Measurements from ENCODE around the gene SEZ6L.

The SEZ6L gene

DNA sequence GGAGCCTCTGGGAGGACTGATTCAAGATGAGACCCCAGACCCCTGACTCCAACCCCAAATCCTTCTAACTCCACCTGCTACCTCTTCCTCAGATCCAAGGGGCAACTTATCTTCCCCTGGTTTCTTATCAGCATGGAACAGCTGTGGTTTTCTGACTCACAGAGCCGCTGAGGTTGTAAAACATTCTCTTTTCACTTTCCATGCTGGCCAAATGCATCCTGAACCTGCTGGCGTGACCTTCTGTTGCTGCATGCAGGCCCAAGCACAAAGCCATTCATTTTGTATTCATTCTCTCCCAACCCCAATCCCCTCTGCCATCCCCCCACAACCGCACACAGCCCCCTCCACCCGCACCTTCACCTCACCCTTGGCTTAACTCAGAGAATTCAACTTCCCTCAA is 70.3 kb downstream of the SEZ6L start:
- Histone ChIP-seq H3K4me1 (ENCODE audit: control insufficient read depth, insufficient read depth, low read length) (no peaks in the 10 kb centered on the region), H3K27ac (ENCODE audit: low read length) (no peak overlapping the region), H3K4me3 (ENCODE audit: low read length) (no peak overlapping the region), H3K27me3 (ENCODE audit: control insufficient read depth, insufficient read depth, low read length) (no peaks in the 10 kb centered on the region), H3K9me3 (ENCODE audit: control insufficient read depth, insufficient read depth, low read length) (no peaks in the 10 kb centered on the region), H3K36me3 (ENCODE audit: control insufficient read depth, insufficient read depth, low read length) (no peaks in the 10 kb centered on the region)
- no peak for DNase-seq (ENCODE audit: low read depth, low spot score)
- WGBS (ENCODE audit: insufficient coverage, insufficient read length), result no CpG with 5 or more reads among the region's 4 CpGs

DNA sequence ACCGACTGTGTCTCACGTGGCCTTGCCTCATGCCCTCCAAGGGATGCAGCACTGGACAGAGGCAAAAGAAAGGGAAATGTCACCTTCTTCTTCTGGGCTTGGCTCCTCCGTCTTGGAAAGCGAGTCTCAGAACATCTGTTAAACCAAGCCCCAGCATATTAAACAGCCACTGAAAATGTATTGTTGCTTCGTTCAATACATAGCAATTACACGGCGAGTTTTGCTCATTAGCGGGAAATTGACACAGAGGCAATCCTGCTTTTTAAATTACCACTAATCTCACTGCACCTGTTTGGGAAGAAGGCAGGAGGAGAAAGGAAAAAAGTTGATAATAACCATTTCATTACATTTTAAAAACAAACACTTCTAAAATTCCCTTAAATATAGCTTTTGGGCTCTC is 72.1 kb downstream of the SEZ6L start:
- H3K27me3 ChIP-seq (ENCODE audit: control insufficient read depth, insufficient read depth, low read length), result no peaks in the 10 kb centered on the region
- H3K9me3 ChIP-seq (ENCODE audit: control insufficient read depth, insufficient read depth, low read length), result no peaks in the 10 kb centered on the region
- no peak overlapping the region for H3K27ac ChIP-seq (ENCODE audit: low read length)
- no peak overlapping the region for H3K4me3 ChIP-seq (ENCODE audit: low read length)
- H3K4me1 ChIP-seq (ENCODE audit: control insufficient read depth, insufficient read depth, low read length), result no peaks in the 10 kb centered on the region
- H3K36me3 ChIP-seq (ENCODE audit: control insufficient read depth, insufficient read depth, low read length), result no peaks in the 10 kb centered on the region
- no CpG with 5 or more reads among the region's 8 CpGs for WGBS (ENCODE audit: insufficient coverage, insufficient read length)
- DNase-seq (ENCODE audit: low read depth, low spot score), result no peak

GRCh38 chr22:26245001-26245400 is 75.7 kb downstream of the SEZ6L start:
- Histone ChIP-seq H3K9me3 (ENCODE audit: control insufficient read depth, insufficient read depth, low read length) (no peaks in the 10 kb centered on the region), H3K4me1 (ENCODE audit: control insufficient read depth, insufficient read depth, low read length) (no peaks in the 10 kb centered on the region), H3K36me3 (ENCODE audit: control insufficient read depth, insufficient read depth, low read length) (no peaks in the 10 kb centered on the region), H3K4me3 (ENCODE audit: low read length) (no peak overlapping the region), H3K27ac (ENCODE audit: low read length) (no peak overlapping the region), H3K27me3 (ENCODE audit: control insufficient read depth, insufficient read depth, low read length) (no peaks in the 10 kb centered on the region)
- WGBS (ENCODE audit: insufficient coverage, insufficient read length), result no CpG with 5 or more reads among the region's 7 CpGs
- no peak for DNase-seq (ENCODE audit: low read depth, low spot score)

GRCh38 chr22:26246552-26246951 is 77.3 kb downstream of the SEZ6L start:
- no CpG with 5 or more reads among the region's 7 CpGs for WGBS (ENCODE audit: insufficient coverage, insufficient read length)
- no peaks in the 10 kb centered on the region for H3K36me3 ChIP-seq (ENCODE audit: control insufficient read depth, insufficient read depth, low read length)
- no peaks in the 10 kb centered on the region for H3K27me3 ChIP-seq (ENCODE audit: control insufficient read depth, insufficient read depth, low read length)
- no peaks in the 10 kb centered on the region for H3K4me1 ChIP-seq (ENCODE audit: control insufficient read depth, insufficient read depth, low read length)
- H3K4me3 ChIP-seq (ENCODE audit: low read length), result no peak overlapping the region
- no peak overlapping the region for H3K27ac ChIP-seq (ENCODE audit: low read length)
- H3K9me3 ChIP-seq (ENCODE audit: control insufficient read depth, insufficient read depth, low read length), result no peaks in the 10 kb centered on the region
- DNase-seq (ENCODE audit: low read depth, low spot score), result no peak

- no peak for DNase-seq (ENCODE audit: low read depth, low spot score)
- no peaks in the 10 kb centered on the region for H3K36me3 ChIP-seq (ENCODE audit: control insufficient read depth, insufficient read depth, low read length)
- WGBS (ENCODE audit: insufficient coverage, insufficient read length), result no CpG with 5 or more reads among the region's 5 CpGs
- H3K27me3 ChIP-seq (ENCODE audit: control insufficient read depth, insufficient read depth, low read length), result no peaks in the 10 kb centered on the region
- no peak overlapping the region for H3K4me3 ChIP-seq (ENCODE audit: low read length)
- H3K4me1 ChIP-seq (ENCODE audit: control insufficient read depth, insufficient read depth, low read length), result no peaks in the 10 kb centered on the region
- no peaks in the 10 kb centered on the region for H3K9me3 ChIP-seq (ENCODE audit: control insufficient read depth, insufficient read depth, low read length)
- no peak overlapping the region for H3K27ac ChIP-seq (ENCODE audit: low read length)
Observed at GRCh38 chr22:26251869-26252268, 82.6 kb downstream of the SEZ6L start.

DNA sequence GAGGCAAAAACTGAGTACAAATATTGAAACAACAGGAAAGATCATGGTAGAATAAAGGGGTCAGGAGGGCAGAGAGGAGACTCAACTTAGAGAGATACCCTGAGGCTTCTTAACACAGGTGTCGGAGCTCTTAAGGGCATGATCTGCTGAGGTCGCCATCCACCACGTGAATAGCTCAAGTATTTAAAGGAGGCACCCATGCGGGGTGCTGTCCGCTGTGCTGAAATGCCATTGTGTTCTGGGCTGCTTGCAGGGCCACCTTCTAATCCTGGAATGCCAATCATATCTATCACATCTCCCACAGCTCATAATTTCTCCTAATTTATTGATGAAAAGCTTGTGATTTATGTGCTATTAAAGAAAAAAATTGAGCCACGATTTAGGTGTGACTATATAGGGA is 90.2 kb downstream of the SEZ6L start:
- H3K4me3 ChIP-seq (ENCODE audit: low read length), result no peak overlapping the region
- no peaks in the 10 kb centered on the region for H3K27me3 ChIP-seq (ENCODE audit: control insufficient read depth, insufficient read depth, low read length)
- no peaks in the 10 kb centered on the region for H3K9me3 ChIP-seq (ENCODE audit: control insufficient read depth, insufficient read depth, low read length)
- no peaks in the 10 kb centered on the region for H3K36me3 ChIP-seq (ENCODE audit: control insufficient read depth, insufficient read depth, low read length)
- DNase-seq (ENCODE audit: low read depth, low spot score), result peak; percentile 58
- H3K4me1 ChIP-seq (ENCODE audit: control insufficient read depth, insufficient read depth, low read length), result no peaks in the 10 kb centered on the region; the same call in 1 of the 2 replicates
- H3K27ac ChIP-seq (ENCODE audit: low read length), result no peak overlapping the region
- WGBS (ENCODE audit: insufficient coverage, insufficient read length), result no CpG with 5 or more reads among the region's 6 CpGs

- no peak for DNase-seq (ENCODE audit: low read depth, low spot score)
- Histone ChIP-seq H3K27ac (ENCODE audit: low read length) (no peak overlapping the region), H3K36me3 (ENCODE audit: control insufficient read depth, insufficient read depth, low read length) (no peaks in the 10 kb centered on the region), H3K4me3 (ENCODE audit: low read length) (no peak overlapping the region), H3K27me3 (ENCODE audit: control insufficient read depth, insufficient read depth, low read length) (no peaks in the 10 kb centered on the region), H3K4me1 (ENCODE audit: control insufficient read depth, insufficient read depth, low read length) (no peaks in the 10 kb centered on the region; the same call in 1 of the 2 replicates), H3K9me3 (ENCODE audit: control insufficient read depth, insufficient read depth, low read length) (no peaks in the 10 kb centered on the region)
- WGBS (ENCODE audit: insufficient coverage, insufficient read length), result no CpG with 5 or more reads among the region's 1 CpG
Observed at GRCh38 chr22:26264162-26264561, 94.9 kb downstream of the SEZ6L start.

DNA sequence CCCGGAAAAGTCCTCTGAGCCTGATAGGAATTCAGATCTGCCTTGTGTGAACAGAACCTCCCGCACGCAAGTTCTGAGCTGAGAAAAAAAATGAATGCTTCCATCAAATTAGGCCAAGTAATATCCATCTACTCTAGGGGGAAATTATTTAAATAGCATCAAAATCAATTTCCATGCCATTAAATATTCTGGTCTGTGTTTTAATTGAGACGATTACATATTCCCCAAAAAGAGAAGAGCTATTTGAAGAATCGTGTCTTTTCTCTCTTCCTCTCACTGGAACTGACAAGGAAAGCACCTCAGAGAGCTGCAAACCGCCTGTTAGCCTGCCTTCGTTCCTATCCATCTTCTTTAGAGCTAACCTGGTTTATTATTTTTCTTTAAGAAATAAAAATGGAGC is 96.0 kb downstream of the SEZ6L start:
- no CpG with 5 or more reads among the region's 7 CpGs for WGBS (ENCODE audit: insufficient coverage, insufficient read length)
- Histone ChIP-seq H3K27me3 (ENCODE audit: control insufficient read depth, insufficient read depth, low read length) (no peaks in the 10 kb centered on the region), H3K27ac (ENCODE audit: low read length) (no peak overlapping the region), H3K4me1 (ENCODE audit: control insufficient read depth, insufficient read depth, low read length) (no peaks in the 10 kb centered on the region; the same call in 1 of the 2 replicates), H3K4me3 (ENCODE audit: low read length) (no peak overlapping the region), H3K9me3 (ENCODE audit: control insufficient read depth, insufficient read depth, low read length) (no peaks in the 10 kb centered on the region), H3K36me3 (ENCODE audit: control insufficient read depth, insufficient read depth, low read length) (no peaks in the 10 kb centered on the region)
- DNase-seq (ENCODE audit: low read depth, low spot score), result no peak

GRCh38 chr22:26265909-26266308 is 96.6 kb downstream of the SEZ6L start:
- H3K27ac ChIP-seq (ENCODE audit: low read length), result no peak overlapping the region
- no peaks in the 10 kb centered on the region for H3K9me3 ChIP-seq (ENCODE audit: control insufficient read depth, insufficient read depth, low read length)
- no peak overlapping the region for H3K4me3 ChIP-seq (ENCODE audit: low read length)
- H3K27me3 ChIP-seq (ENCODE audit: control insufficient read depth, insufficient read depth, low read length), result no peaks in the 10 kb centered on the region
- H3K4me1 ChIP-seq (ENCODE audit: control insufficient read depth, insufficient read depth, low read length), result no peaks in the 10 kb centered on the region; the same call in 1 of the 2 replicates
- WGBS (ENCODE audit: insufficient coverage, insufficient read length), result no CpG with 5 or more reads among the region's 6 CpGs
- no peak for DNase-seq (ENCODE audit: low read depth, low spot score)
- H3K36me3 ChIP-seq (ENCODE audit: control insufficient read depth, insufficient read depth, low read length), result no peaks in the 10 kb centered on the region

DNA sequence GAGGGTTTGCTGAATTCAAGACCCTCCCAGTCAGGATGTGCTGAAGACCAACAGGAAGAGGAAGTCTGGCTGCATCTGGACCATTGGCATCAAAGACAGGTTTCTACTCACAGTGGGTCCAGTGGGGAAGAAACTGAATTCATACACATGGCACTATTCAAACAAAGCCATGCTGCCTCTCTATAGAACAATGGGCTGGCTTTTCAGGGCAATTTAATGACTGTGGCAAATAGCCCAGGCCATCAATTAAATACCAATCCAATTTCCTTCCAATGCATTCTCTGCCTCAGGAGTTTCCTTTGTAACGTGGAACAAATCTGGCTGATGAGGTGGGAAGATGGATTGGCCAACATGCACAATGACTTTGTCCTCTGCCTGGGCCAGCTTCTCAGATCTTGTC is 98.6 kb downstream of the SEZ6L start:
- WGBS (ENCODE audit: insufficient coverage, insufficient read length), result no CpG with 5 or more reads among the region's 1 CpG
- Histone ChIP-seq H3K4me1 (ENCODE audit: control insufficient read depth, insufficient read depth, low read length) (no peaks in the 10 kb centered on the region; the same call in 1 of the 2 replicates), H3K36me3 (ENCODE audit: control insufficient read depth, insufficient read depth, low read length) (no peaks in the 10 kb centered on the region), H3K4me3 (ENCODE audit: low read length) (no peak overlapping the region), H3K27ac (ENCODE audit: low read length) (no peak overlapping the region), H3K9me3 (ENCODE audit: control insufficient read depth, insufficient read depth, low read length) (no peaks in the 10 kb centered on the region), H3K27me3 (ENCODE audit: control insufficient read depth, insufficient read depth, low read length) (no peaks in the 10 kb centered on the region)
- no peak for DNase-seq (ENCODE audit: low read depth, low spot score)

DNA sequence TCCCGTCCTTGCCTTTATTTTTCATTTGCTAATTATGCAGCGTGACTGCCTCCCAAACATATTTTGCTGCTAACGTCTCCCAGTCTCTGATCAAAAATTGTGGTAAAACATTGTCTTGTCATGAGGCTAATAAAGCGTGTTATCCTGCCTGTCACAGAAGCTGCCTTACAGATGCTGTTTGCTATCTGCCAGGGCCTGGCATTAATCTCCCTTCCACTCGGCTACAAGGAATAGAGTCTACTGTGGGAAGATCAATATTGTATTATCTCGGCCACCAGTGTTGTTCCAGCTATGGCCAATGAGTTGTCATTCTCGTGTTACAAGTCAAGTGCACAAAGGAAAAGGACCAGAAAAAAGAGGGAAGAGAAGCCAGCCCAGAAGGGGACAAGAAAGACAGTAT is 100.3 kb downstream of the SEZ6L start:
- WGBS (ENCODE audit: insufficient coverage, insufficient read length), result no CpG with 5 or more reads among the region's 7 CpGs
- Histone ChIP-seq H3K36me3 (ENCODE audit: control insufficient read depth, insufficient read depth, low read length) (no peaks in the 10 kb centered on the region), H3K9me3 (ENCODE audit: control insufficient read depth, insufficient read depth, low read length) (no peaks in the 10 kb centered on the region), H3K4me3 (ENCODE audit: low read length) (no peak overlapping the region), H3K4me1 (ENCODE audit: control insufficient read depth, insufficient read depth, low read length) (no peaks in the 10 kb centered on the region), H3K27ac (ENCODE audit: low read length) (no peak overlapping the region), H3K27me3 (ENCODE audit: control insufficient read depth, insufficient read depth, low read length) (no peaks in the 10 kb centered on the region)
- no peak for DNase-seq (ENCODE audit: low read depth, low spot score)

All from iPS DF 6.9 (cell line).